Measurements from ENCODE around the gene PPIF.
A peak's percentile ranks its signal among the peaks of the same experiment; 100 is the strongest.

PPIF gene

GRCh38 chr10:79303631-79304478, 43.4 kb upstream of the PPIF start:
- no peak for DNase-seq (ENCODE audit: low read depth)
- H3K4me3 ChIP-seq (ENCODE audit: low read depth, low read length) = no peak overlapping the region
- TF ChIP-seq CTCF (IDR thresholded peaks at IDR 0.05; ENCODE audit: low read depth, low read length, missing control alignments) = no peak
- in situ Hi-C loops (cut with HindIII; ENCODE audit: low sequenced_read_pairs) = no loop called here

- DNase-seq (ENCODE audit: low read depth) = no peak
- H3K4me3 ChIP-seq (ENCODE audit: low read depth, low read length) = no peak overlapping the region
- TF ChIP-seq CTCF (IDR thresholded peaks at IDR 0.05; ENCODE audit: low read depth, low read length, missing control alignments) = no peak
- in situ Hi-C loops (cut with HindIII; ENCODE audit: low sequenced_read_pairs) = no loop called here
Observed at GRCh38 chr10:79304479-79305087, 42.7 kb upstream of the PPIF start.

GRCh38 chr10:79305515-79305914, 41.8 kb upstream of the PPIF start:
- DNase-seq (ENCODE audit: low read depth) = no peak
- TF ChIP-seq CTCF (IDR thresholded peaks at IDR 0.05; ENCODE audit: low read depth, low read length, missing control alignments) = no peak
- in situ Hi-C loops (cut with HindIII; ENCODE audit: low sequenced_read_pairs) = no loop called here
- H3K4me3 ChIP-seq (ENCODE audit: low read depth, low read length) = no peak overlapping the region

GRCh38 chr10:79305988-79306387, 41.3 kb upstream of the PPIF start:
- in situ Hi-C loops (cut with HindIII; ENCODE audit: low sequenced_read_pairs) = no loop called here
- no peak overlapping the region for H3K4me3 ChIP-seq (ENCODE audit: low read depth, low read length)
- no peak for DNase-seq (ENCODE audit: low read depth)
- peak; percentile 2 for TF ChIP-seq CTCF (IDR thresholded peaks at IDR 0.05; ENCODE audit: low read depth, low read length, missing control alignments)

- TF ChIP-seq CTCF (IDR thresholded peaks at IDR 0.05; ENCODE audit: low read depth, low read length, missing control alignments) = no peak
- in situ Hi-C loops (cut with HindIII; ENCODE audit: low sequenced_read_pairs) = no loop called here
- no peak overlapping the region for H3K4me3 ChIP-seq (ENCODE audit: low read depth, low read length)
- no peak for DNase-seq (ENCODE audit: low read depth)
Observed at GRCh38 chr10:79306644-79307220, 40.5 kb upstream of the PPIF start.

- TF ChIP-seq CTCF (IDR thresholded peaks at IDR 0.05; ENCODE audit: low read depth, low read length, missing control alignments) = no peak
- in situ Hi-C loops (cut with HindIII; ENCODE audit: low sequenced_read_pairs) = no loop called here
Observed at GRCh38 chr10:79308016-79308415, 39.3 kb upstream of the PPIF start.

More at GRCh38 chr10:79308016-79308415, 39.3 kb upstream of the PPIF start:
- H3K4me3 ChIP-seq (ENCODE audit: low read depth, low read length) = no peak overlapping the region
- no peak for DNase-seq (ENCODE audit: low read depth)

All from astrocyte of the cerebellum (primary cell).